HG03571 (cell line): ENCODE results near the gene SPEM2.

ENCODE experiments used
- ATAC-seq: cut with Tn5 transposase; IDR thresholded peaks from one replicate; pipeline ENCODE4 v1.9.1; 2021; ENCODE audit not compliant: unreplicated experiment

The SPEM2 gene

DNA sequence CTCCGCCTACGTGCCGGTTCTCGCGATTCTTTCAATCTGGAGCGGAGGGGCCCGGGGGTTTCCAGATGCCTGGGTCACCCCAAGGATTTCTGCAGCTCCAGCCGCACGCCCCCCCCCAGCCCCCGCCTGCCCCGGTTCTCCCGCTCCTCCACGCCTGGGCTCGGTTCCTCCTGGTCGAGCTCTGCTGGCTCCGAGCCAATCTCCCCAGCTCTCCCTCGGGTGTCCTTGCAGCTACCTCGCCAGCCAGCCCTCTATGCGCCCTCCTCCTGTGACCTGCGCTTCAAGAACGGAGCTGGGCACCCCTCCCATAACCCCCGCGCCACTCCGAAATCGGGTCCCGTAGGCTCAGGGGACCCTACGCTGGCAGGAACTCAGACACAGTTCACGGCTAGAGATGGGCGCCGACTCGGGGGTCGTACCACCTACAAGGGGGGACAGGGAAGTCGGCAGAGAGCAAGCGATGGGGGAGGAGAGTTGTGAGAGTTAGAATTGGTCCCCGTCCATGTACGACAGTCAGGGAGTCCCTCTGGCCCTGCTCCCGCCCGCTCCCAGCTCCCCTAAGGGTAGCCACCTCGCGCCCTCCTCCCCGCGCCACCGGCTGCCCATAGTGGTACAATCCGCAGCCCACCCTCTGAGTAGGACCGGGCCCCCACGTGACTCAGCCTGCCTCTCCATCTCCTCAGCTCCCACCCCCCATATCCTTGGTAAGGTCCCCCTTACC, 14.9 kb downstream of the SPEM2 start:
- ATAC-seq = no peak

DNA sequence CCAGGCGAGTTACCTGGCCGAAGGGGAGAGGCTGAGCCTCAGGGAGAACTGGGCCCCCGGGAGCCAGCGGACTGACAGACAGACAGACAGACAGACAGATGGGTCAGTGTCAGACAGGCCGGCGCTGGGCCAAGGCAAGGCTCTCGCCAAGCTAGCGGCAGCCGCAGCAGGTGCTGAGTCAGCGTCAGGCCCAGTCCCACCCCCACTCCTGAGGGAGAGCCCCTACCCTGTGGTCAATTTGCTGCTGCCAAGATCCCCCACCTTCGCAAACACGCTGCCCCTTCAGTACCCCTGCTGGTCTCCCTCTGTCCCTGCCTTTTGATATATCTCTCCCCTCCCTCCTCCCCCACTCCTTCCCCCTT, 15.4 kb downstream of the SPEM2 start:
- ATAC-seq = no peak

DNA sequence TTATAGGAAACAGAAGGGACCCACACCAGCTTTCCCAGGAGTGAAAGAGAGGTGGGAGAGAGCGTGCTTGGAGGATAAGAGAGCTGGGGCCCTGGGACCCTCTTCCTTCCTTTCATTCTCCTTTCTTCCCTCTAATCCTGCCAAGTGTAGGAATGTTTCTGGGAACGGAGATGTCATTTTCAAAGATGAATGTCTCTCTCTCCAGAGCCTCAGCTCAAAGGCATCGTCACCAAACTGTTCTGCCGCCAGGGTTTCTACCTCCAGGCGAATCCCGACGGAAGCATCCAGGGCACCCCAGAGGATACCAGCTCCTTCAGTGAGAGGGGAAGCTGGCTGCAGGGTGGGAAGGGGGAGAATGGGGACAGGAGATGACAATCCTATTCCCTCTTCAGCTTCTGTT, 15.8 kb downstream of the SPEM2 start:
- ATAC-seq = no peak

DNA sequence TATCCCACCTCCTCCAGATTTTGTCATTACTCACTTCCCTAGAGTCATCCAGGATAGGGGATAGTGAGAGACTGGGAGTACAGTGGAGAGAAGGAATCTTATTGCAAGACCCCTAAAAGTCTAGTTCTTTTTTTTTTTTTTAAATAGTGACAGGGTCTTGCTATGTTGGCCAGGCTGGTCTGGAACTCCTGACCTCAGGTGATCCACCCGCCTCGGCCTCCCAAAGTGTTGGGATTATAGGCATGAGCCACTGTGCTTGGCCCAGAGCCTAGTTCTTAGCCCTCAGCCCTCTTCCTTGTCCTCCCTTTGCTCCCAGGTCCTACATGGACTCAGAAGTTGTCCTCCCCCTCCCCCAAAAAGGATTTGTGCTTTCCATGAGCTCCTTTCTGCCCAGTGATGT, 16.7 kb downstream of the SPEM2 start:
- ATAC-seq = no peak

DNA sequence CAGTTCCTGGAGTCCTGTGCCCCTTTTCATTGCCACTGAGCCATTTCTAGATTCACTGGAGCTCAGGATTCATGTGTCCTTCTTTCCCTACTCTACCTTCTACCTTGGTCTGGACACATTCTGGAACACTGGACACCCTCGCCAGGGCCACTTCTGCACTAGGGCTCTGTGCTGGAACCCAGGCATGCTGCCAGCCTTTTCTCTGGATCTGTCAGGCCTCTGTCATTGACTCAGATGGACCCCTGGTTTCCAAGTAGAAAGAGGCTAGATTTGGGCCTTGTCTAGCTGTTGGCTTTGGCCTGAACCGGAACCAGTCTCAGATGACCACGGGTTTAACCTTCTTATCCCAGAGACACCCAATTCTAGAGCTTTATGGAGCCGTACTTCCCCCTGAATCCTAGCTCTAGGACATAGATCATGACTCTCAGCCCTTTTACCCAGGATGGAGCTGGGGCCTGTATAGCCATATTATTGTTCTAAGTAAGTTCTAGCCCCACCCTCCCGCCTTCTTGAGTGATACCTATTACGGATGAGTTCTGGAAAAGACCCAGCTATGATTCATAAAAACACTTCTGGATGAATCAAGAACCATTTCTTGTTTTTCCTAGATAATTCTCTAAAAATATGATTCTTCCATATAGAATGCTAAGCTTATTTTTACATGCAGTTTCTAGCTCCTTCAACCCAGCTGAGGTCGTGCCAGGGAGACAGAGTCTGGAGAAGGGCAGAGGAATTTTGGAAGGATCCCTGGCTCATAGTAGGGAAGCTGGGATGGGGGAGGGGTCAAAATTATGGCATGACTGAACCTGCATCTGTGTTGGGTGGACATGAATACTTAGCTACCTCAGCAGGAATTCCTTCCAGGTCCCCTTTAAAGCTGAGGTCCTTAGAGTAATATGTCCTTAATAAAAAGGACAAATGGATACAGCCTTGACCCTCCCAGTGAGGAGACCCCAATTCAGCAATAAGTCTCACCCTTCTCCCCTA, 18.4 kb downstream of the SPEM2 start:
- ATAC-seq = no peak

DNA sequence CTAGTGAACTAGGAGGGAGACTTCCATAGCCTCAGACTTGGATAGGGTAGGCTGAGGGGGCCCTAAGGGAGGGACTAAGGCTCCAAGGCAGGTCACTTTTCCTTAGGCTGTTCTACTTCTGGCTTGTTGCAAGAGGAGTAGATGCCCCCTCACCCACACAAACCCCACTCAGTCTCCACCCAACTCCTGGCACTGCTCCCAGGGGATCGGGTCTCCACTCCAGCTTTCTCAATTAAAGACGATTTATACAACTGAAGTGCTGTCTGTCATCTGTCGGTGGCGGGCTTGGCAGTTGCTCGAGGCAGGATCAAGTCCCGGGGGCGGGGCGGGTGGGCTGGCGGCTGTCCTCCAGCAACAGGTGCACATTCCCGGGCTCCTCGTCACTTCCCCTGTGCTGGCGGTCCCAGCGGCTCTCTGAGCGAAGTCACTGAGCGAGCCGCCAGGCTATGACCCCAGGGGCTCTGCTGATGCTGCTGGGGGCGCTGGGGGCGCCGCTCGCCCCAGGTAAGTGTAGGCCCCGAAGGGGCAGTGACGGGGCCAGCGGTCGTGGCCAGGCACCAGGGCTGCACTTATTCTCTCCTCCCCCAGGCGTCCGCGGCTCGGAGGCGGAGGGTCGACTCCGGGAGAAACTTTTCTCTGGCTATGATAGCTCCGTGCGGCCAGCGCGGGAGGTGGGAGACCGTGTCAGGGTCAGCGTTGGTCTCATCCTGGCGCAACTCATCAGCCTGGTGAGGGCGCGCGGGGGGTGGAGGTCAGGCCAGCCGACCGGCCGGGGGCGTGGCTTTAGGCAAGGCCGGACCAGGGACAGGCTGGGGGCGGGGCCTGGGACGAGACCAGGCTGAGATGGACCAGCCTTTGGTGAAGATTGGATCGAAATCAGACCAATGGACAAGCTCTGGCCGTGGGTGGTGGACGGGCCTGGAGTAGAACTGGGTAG, 19.5 kb downstream of the SPEM2 start, which contains the start of gene CHRNB1:
CHRNB1 (plus strand) TSS at position 380 of the 937 bp plus-strand sequence; CDS start at position 447, 67 bp downstream.
- no peak for ATAC-seq

DNA sequence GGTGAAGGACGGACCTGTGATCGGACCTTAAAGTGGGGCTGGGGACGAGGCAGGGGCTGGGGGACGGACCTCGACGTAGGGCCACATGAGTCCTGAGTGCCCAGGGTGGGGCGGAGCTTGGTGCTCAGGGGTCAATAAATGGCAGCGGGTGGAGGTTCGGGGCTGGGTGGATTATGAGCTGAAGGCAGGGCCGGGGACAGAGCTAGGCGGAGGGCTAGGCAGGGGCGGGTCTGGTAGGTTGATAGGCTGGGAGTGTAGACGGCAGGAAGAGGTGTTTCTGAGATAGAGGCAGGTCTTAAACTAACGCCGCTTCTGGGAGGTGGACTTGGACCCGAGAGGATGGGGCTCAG, 20.2 kb downstream of the SPEM2 start:
- ATAC-seq = no peak

DNA sequence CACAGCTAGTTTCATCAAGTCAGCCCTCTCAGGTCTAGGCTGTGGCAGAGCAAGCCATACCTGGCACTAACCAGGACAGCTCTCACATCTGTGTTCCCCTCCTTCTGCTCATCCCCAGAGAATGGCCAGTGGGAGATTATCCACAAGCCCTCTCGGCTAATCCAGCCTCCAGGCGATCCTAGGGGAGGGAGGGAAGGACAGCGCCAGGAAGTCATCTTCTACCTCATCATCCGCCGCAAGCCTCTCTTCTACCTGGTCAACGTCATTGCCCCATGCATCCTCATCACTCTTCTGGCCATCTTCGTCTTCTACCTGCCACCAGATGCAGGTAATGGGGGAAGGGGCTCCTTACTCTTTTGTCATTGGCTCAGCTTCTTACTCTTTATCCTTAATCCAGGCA, 23.0 kb downstream of the SPEM2 start:
- no peak for ATAC-seq

DNA sequence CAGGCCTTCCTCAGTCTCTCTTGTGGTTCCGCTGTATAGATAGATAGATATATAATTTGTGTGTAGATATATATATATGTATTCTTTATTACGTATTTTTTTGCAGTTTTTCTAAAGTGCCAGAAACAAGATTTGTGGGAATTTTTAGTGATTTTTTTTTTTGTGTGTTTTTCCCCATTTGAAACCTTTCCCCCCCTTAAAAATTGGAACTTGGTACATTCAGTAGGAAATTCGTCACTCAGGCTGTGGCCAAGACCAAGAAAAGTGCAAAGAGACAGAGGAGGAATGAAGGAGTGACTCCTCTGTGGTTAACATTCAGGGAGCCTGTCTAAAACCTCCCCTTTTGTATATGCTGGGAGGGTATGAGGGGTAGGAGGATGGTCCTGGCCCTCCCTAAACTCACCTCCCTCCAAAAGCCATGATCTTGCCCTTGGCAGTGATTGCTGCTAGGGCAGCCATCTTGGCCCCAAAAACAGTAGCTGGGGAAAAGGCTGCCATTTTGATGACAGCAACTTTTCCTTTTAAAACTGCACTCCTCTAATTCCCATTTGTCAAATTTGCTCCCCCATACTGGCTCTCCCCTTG, 34.6 kb downstream of the SPEM2 start:
- no peak for ATAC-seq

DNA sequence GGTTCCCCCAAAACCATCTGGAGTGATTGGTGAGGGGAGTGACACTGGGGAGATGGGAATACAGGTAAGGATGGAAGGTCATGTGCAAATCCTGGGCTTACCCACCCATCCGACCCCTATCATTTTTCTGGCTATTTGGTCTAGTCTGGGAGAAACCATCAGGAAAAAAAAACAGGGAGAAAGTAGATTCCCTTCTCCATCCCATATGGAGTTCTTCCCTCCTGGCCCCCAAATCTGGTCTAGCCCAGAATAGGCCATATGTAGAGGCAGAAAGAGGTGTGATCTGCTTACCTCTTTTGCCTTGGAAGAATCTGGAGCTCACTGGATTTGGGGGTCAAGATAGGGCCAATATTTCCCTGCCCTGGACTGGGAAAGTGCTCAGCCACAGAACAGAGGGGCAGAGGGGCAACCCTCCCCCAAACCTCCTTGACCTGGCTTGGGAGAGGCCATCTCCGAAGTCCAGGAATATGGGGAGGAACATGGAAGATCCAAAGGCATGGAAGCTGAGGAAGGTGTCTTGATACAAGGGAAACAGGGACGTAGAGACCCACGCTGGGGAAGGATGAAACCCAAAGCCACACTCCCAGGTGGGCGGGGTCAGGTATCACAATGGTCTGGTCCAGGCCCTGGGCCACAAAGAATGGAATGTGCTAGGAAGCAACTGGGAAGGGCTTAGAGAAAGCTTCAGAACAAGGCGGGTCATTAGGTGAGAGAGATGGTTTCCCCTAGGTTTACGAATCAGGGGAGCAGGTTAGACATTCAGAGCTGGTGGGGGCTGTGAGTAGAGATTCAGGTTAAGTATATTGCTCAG, 35.6 kb downstream of the SPEM2 start:
- ATAC-seq = no peak

DNA sequence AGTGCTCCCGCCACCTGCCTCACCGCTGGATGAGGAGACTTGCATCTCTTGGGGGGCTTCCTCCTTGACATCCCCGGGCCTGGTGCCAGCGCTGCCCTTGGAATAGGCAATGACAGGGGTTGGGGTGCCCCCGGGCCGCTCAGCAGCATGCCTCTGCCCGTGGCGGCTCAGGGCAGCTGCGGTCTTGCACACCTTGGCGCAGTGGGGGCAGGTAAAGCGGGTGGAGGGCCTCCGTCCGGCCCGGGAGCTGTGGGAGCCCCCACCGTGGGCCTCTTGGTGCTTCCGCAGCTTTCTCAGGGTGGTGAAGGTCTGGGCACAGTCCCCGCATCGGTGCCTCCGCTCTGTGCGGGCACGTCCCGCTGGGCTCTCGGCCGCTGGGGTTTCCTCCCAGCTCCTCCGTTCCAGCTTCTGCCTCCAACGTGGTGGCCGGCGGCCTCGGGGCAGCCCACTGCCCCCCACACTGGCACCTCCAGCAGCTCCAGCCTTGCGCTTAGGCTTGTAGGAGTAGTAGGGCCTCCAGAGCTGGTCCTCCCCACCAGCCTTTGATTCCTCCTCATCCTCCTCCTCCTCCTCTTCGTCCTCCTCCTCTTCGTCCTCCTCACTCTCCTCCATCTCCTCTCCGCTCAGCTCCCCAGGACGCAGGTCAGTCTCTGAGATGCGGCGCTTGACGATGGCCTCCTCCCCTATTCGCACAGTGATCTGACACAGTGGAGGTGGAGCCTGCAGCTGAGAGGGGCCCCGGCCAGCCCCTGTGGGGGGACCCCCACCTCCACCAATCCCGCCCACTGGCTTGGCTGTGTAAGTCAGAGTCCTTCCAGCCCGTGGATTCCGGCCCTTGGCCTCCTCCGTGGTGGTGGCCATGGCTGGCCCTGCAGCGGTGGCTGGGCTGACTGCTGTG, 37.3 kb downstream of the SPEM2 start:
- ATAC-seq = no peak

DNA sequence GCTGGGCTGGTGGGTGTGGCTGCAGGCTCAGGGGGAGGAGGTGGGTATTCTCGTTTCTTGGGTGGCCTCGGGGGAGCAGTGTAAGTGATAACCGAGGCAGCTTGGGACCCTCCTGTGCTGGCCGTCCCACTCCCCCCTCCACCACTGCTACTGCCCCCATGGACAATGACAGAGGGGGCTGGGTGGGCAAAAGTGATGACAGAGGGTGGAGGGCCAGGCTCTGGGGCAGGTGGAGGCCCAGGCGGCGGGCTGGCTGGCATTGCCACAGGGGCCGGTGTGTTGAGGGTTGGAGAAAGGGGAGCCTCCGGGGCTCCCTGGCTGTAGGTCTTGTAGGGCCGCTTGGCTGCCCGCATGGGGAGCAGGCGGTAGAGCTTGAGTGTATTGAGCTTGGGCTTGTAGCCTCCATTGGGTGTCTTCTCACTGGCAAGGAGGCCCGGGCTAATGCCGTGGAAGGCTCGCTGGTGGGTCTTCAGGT, 38.0 kb downstream of the SPEM2 start:
- no peak for ATAC-seq

DNA sequence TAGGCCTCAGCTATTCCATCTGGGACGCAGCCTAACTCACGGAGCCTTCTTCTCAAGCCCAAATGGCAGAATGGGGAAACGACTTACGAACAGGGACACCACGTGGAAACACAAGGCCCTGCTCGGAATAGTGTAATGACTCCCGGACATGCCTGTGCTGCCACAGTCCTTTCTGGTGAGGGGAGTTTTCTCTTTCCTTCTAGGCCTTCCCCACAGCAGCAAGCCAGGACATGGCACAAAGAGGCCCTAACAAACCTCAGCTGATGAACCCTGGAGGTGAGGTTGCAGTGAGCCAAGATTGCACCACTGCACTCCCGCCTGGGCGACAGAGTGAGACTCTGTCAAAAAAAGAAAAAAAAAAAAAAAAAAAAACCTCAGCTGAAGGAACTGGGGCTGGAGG, 38.7 kb downstream of the SPEM2 start:
- ATAC-seq = no peak

DNA sequence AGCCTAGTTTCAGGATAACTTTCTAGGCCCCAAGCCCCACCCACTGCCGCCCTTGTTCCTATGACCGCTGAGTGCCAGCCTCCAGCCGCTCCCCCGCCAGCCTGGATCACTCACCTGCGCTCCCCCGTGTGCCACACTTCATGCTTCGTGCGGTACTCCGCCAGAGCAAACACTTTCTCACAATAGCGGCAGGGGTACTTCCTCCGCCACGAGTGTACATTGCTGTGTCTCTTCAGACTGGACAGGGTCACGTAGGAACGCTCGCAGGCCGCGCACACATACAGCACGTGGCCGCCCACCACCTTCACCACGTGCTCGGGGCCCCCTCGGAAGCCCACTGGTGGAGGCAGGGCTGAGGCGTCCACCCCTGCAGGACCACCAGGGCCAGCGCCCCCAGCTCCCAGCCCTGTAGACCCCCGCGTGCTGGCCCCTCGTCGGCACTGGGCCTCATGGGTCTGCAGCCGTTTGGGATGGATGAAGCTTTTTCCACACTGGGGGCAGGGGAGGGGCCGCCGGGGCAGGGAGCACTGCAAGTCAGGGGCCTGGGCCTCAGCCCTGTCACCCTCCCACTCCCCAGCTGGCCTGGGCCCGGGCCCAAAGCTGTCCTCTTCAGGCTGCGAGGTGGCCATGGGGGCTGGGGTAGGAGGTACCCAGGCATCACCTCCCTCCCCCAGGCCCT, 40.3 kb downstream of the SPEM2 start:
- ATAC-seq = no peak

DNA sequence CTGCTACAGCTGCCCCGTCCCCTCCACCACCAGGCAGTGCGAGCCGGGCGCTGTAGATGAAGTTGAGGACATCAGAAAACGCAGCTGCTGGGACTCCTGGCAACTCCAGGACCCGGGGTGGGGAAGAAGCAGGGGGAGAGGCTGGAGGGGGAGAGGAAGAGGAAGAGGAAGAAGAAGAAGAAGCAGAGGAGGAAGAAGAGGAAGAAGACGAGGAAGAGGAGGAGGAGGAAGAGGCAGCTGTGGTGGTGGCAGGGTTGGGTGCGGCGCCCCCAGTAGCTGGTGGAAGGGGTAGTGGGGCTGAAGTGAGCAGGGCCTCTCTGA, 40.9 kb downstream of the SPEM2 start:
- ATAC-seq = no peak

DNA sequence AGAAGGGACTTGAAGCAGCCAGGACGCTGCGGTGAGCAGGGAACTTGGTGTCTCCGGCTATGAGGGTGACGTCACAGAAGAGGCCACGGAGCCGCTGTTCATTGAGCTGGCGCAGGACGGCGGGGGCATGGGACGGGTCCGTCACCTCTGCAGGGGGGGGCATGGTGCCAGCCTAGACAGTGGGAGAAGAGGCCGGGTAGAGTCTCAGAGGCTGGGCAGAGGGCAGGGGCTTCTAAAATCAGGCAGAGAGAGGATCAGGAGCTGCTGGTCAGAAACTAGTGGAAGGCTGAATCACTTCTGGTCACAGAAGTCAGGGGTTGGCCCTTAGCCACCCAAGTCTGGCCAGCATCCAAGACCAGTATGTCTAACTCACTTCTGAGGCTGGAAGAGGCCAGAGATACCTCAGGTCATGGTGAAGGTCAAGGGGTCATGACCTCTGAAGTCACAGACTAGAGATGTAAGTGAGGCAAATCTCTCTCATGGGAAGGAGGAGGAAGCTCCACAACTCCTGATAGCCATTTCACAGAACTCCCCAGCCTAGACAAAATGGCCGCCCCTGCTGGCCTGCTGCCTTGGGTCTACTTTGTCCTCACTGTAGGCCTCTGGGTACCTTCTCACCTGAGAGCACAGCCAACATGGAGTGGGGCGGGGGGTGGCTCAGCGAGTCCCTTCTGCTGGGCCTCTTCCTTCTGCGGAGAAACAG, 41.4 kb downstream of the SPEM2 start:
- no peak for ATAC-seq

DNA sequence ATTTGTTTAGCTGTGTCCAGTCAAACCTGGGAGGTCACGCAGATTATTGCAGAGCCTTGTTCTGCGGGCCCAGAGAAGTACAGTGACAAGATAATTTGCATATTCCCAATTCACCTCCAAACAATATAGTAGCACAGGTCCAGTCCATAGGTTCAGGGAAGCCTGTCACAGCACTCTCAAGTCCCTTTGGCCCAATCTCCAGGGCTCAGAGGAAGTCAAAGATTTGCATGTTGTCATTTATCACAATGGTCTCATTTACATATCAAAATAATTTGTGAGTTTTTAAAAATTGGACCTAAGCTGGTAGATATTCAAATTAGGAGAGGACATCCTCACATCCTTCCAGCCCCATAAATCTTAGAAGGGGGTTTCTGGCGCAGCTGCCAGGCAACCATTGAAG, 42.1 kb downstream of the SPEM2 start:
- no peak for ATAC-seq

DNA sequence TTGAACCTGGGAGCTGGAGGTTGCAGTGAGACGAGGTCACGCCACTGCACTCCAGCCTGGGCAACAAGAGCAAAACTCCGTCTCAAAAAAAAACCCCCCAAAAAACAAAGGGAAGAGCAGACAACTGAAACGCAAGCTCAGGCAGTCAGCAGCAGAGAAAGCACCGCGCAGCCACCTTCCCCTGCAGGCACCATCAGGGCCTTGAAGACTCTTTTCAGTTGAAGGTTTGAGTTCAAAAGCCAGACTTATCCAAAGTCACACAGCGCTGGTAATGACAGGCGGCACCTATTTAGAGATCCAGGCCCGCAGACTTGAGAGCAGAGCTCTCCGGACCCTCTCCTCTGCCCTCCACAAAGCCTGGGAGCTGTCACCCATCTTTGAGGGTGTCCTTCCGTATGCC, 42.9 kb downstream of the SPEM2 start:
- no peak for ATAC-seq
